SK-N-SH treated with all-trans-retinoic acid at 6 μM for 48 hours (cell line): ENCODE data around the gene POU2AF2.

Experiments
- ATAC-seq: fragments of 200-7000 bp; cut with Tn5 transposase; 3 replicates; pipeline ENCODE4 v1.9.1; 2020; ENCODE audit warnings: mild to moderate bottlenecking, moderate library complexity
- ARNTL ChIP-seq: fragments of 450-650 bp; formaldehyde crosslinking; IDR thresholded peaks from 2 replicates; pipeline ENCODE4 v1.5.0; 2020; ENCODE audit warnings: low read depth, mild to moderate bottlenecking, moderate library complexity, borderline replicate concordance
- BACH2 ChIP-seq: fragments of 250-450 bp; sonication (Bioruptor Pico); IDR thresholded peaks from 2 replicates; pipeline ENCODE4 v1.9.0; 2021; ENCODE audit warnings: mild to moderate bottlenecking, borderline replicate concordance
- CREB5 ChIP-seq: fragments of 250-450 bp; sonication (Bioruptor Pico); IDR thresholded peaks from 2 replicates; pipeline ENCODE4 v1.5.1; 2020; ENCODE audit warnings: low read depth, mild to moderate bottlenecking, moderate library complexity
- CSDC2 ChIP-seq: fragments of 250-450 bp; sonication (Bioruptor Pico); IDR thresholded peaks from 2 replicates; pipeline ENCODE4 v1.5.0; 2020; ENCODE audit warnings: mild to moderate bottlenecking, moderate library complexity
- ESRRG ChIP-seq: fragments of 250-450 bp; sonication (Bioruptor Pico); IDR thresholded peaks from 2 replicates; pipeline ENCODE4 v1.6.1; 2021; ENCODE audit warnings: mild to moderate bottlenecking
- GLIS3 ChIP-seq: fragments of 250-450 bp; sonication (Bioruptor Pico); IDR thresholded peaks from 2 replicates; pipeline ENCODE4 v1.5.0; 2020; ENCODE audit warnings: mild to moderate bottlenecking, moderate library complexity
- ISL1 ChIP-seq: fragments of 250-450 bp; sonication (Bioruptor Pico); IDR thresholded peaks from 2 replicates; pipeline ENCODE4 v2.1.2; 2022; ENCODE audit warnings: mild to moderate bottlenecking, moderate library complexity
- OSR1 ChIP-seq: fragments of 250-450 bp; sonication (Bioruptor Pico); IDR thresholded peaks from 2 replicates; pipeline ENCODE4 v1.8.0; 2022; ENCODE audit warnings: moderate library complexity, mild to moderate bottlenecking, inconsistent platforms
- PATZ1 ChIP-seq: fragments of 250-450 bp; sonication (Bioruptor Pico); IDR thresholded peaks from 2 replicates; pipeline ENCODE4 v1.8.0; 2020; ENCODE audit warnings: mild to moderate bottlenecking, moderate library complexity, borderline replicate concordance
- RARB ChIP-seq: fragments of 250-450 bp; sonication (Bioruptor Pico); IDR thresholded peaks from 2 replicates; pipeline ENCODE4 v1.8.0; 2021; ENCODE audit warnings: mild to moderate bottlenecking, moderate library complexity
- SNAI2 ChIP-seq: fragments of 250-450 bp; sonication (Bioruptor Pico); IDR thresholded peaks from 2 replicates; pipeline ENCODE4 v1.5.0; 2020; ENCODE audit warnings: mild to moderate bottlenecking, moderate library complexity
- TOX ChIP-seq: fragments of 250-450 bp; sonication (Bioruptor Pico); IDR thresholded peaks from 2 replicates; pipeline ENCODE4 v1.8.0; 2021; ENCODE audit warnings: mild to moderate bottlenecking, moderate library complexity, borderline replicate concordance
- TSHZ2 ChIP-seq: fragments of 250-450 bp; sonication (Bioruptor Pico); IDR thresholded peaks from 2 replicates; pipeline ENCODE4 v1.5.0; 2020; ENCODE audit warnings: mild to moderate bottlenecking, moderate library complexity
- ZC3H10 ChIP-seq: fragments of 250-450 bp; sonication (Bioruptor Pico); IDR thresholded peaks from 2 replicates; pipeline ENCODE4 v1.5.1; 2021; ENCODE audit warnings: mild to moderate bottlenecking, moderate library complexity
- ZFP3 ChIP-seq: fragments of 250-450 bp; sonication (Bioruptor Pico); IDR thresholded peaks from 2 replicates; pipeline ENCODE4 v1.5.0; 2020; ENCODE audit warnings: mild to moderate bottlenecking, moderate library complexity
- ZFP30 ChIP-seq: fragments of 450-650 bp; formaldehyde crosslinking; IDR thresholded peaks from 2 replicates; pipeline ENCODE4 v1.5.0; 2022; ENCODE audit warnings: mild to moderate bottlenecking, moderate library complexity
- ZNF565 ChIP-seq: fragments of 450-650 bp; formaldehyde crosslinking; conservative IDR thresholded peaks from 2 replicates; pipeline ENCODE4 v1.5.0; 2020; ENCODE audit warnings: low read depth, mild to moderate bottlenecking, moderate library complexity
- ZNF70 ChIP-seq: fragments of 450-650 bp; formaldehyde crosslinking; IDR thresholded peaks from 2 replicates; pipeline ENCODE4 v1.5.0; 2020; ENCODE audit warnings: mild to moderate bottlenecking, moderate library complexity
- ZNF8 ChIP-seq: fragments of 450-650 bp; formaldehyde crosslinking; IDR thresholded peaks from 2 replicates; pipeline ENCODE4 v1.5.0; 2020; ENCODE audit warnings: mild to moderate bottlenecking, moderate library complexity

POU2AF2 gene

GRCh38 chr11:111204211-111204610 lies 41.3 kb upstream of the POU2AF2 start (continued):
- no peak for TF ChIP-seq PATZ1 (CRISPR knock-in tag)
- TF ChIP-seq CSDC2 (CRISPR knock-in tag), result no peak

- no peak for TF ChIP-seq SNAI2 (CRISPR knock-in tag)
- no peak for TF ChIP-seq TOX (CRISPR knock-in tag)
- no peak for TF ChIP-seq OSR1 (CRISPR knock-in tag)
- TF ChIP-seq RARB (CRISPR knock-in tag), result no peak
- TF ChIP-seq ZFP3 (CRISPR knock-in tag), result no peak
- no peak for TF ChIP-seq ZNF8 (CRISPR knock-in tag)
- no peak for TF ChIP-seq ZC3H10 (CRISPR knock-in tag)
- no peak for TF ChIP-seq GLIS3
- TF ChIP-seq ZFP30, result no peak
- no peak for TF ChIP-seq PATZ1 (CRISPR knock-in tag)
- no peak for TF ChIP-seq ESRRG (CRISPR knock-in tag)
- TF ChIP-seq CREB5 (CRISPR knock-in tag), result no peak
- ATAC-seq, result no peak
Observed at GRCh38 chr11:111205632-111206385, 39.7 kb upstream of the POU2AF2 start.

- TF ChIP-seq ZNF565 (CRISPR knock-in tag) (no peak), BACH2 (no peak), ZNF70 (CRISPR knock-in tag) (no peak), ZNF8 (CRISPR knock-in tag) (no peak), RARB (CRISPR knock-in tag) (no peak), TSHZ2 (no peak), TOX (CRISPR knock-in tag) (no peak), ARNTL (CRISPR knock-in tag) (no peak)
- peak; percentile 85 for ATAC-seq
Observed at GRCh38 chr11:111206472-111206871, 39.1 kb upstream of the POU2AF2 start.

- no peak for ATAC-seq
- TF ChIP-seq PATZ1 (CRISPR knock-in tag) (no peak), ISL1 (CRISPR knock-in tag) (no peak), ZFP30 (no peak), ZNF8 (CRISPR knock-in tag) (no peak)
Observed at GRCh38 chr11:111207213-111207612, 38.3 kb upstream of the POU2AF2 start.
